DMS 273 (cell line): ENCODE data around the gene TSHZ3.

ENCODE experiments used
- DNase-seq: peaks from one replicate; lab custom pipeline; 2025; ENCODE audit not compliant: unreplicated experiment; lab: John Stamatoyannopoulos, UW

Gene TSHZ3

GRCh38 chr19:31290931-31291590 lies 58.2 kb downstream of the TSHZ3 start:
- no peak for DNase-seq

- DNase-seq: no peak
These were observed 59.3 kb downstream of the TSHZ3 start for GRCh38 chr19:31289976-31290375.

- no peak for DNase-seq
These were observed 59.8 kb downstream of the TSHZ3 start for GRCh38 chr19:31289381-31289880.

GRCh38 chr19:31286491-31286890 lies 62.7 kb downstream of the TSHZ3 start:
- no peak for DNase-seq

- DNase-seq: no peak
These were observed 63.5 kb downstream of the TSHZ3 start for GRCh38 chr19:31285744-31286143.

- DNase-seq: no peak
These were observed 64.6 kb downstream of the TSHZ3 start for GRCh38 chr19:31284621-31285020.

GRCh38 chr19:31283701-31284100 lies 65.5 kb downstream of the TSHZ3 start:
- DNase-seq: no peak

GRCh38 chr19:31282346-31282745 lies 66.9 kb downstream of the TSHZ3 start:
- DNase-seq: no peak

GRCh38 chr19:31280287-31281006 lies 68.8 kb downstream of the TSHZ3 start:
- DNase-seq: no peak

GRCh38 chr19:31279436-31279765 lies 69.8 kb downstream of the TSHZ3 start:
- no peak for DNase-seq

- no peak for DNase-seq
These were observed 70.4 kb downstream of the TSHZ3 start for GRCh38 chr19:31278555-31279435.

- DNase-seq: no peak
These were observed 71.7 kb downstream of the TSHZ3 start for GRCh38 chr19:31277516-31277915.

GRCh38 chr19:31276831-31277230 lies 72.4 kb downstream of the TSHZ3 start:
- no peak for DNase-seq

GRCh38 chr19:31275068-31275334 lies 74.2 kb downstream of the TSHZ3 start:
- no peak for DNase-seq

- no peak for DNase-seq
These were observed 74.8 kb downstream of the TSHZ3 start for GRCh38 chr19:31274251-31275067.

GRCh38 chr19:31272583-31273106 lies 76.6 kb downstream of the TSHZ3 start:
- DNase-seq: no peak

GRCh38 chr19:31271306-31271911 lies 77.8 kb downstream of the TSHZ3 start:
- no peak for DNase-seq

GRCh38 chr19:31270897-31271296 lies 78.3 kb downstream of the TSHZ3 start:
- DNase-seq: no peak

- no peak for DNase-seq
These were observed 79.7 kb downstream of the TSHZ3 start for GRCh38 chr19:31269425-31270127.
